RWPE1 (cell line): Measurements from ENCODE around the gene CELF4.
A peak's percentile ranks its signal among the peaks of the same experiment; 100 is the strongest.

ENCODE experiments used
- CTCF ChIA-PET: fragments of 350-600 bp; sonication (Branson Sonifier 250); formaldehyde crosslinking; extraction: SDS; loops from one replicate; lab custom pipeline; 2021; lab: Yijun Ruan, JAX
- POLR2A ChIA-PET: fragments of 400-600 bp; formaldehyde crosslinking; extraction: SDS; loops from one replicate; lab custom pipeline; 2020; ENCODE audit warnings: antibody characterized with exemption; ENCODE audit not compliant: low non-redundant PET; lab: Yijun Ruan, JAX
- DNase-seq: peaks from one replicate; pipeline ENCODE4 v3.0.0; 2012; ENCODE audit warnings: low spot score
- H3K27ac ChIP-seq: fragments of 450-650 bp; 2 replicates; pipeline ENCODE4 v1.5.1; 2017
- CTCF ChIP-seq: fragments of 450-650 bp; conservative IDR thresholded peaks from 2 replicates; pipeline ENCODE4 v1.5.1; 2017; ENCODE audit warnings: low read depth, mild to moderate bottlenecking

The CELF4 gene

GRCh38 chr18:37412333-37412732, 153.3 kb downstream of the CELF4 start:
- no peak for DNase-seq
- ChIA-PET POLR2A (no interaction called here), CTCF (no interaction called here)
- no peak for TF ChIP-seq CTCF
- H3K27ac ChIP-seq: no peak overlapping the region

GRCh38 chr18:37409878-37410277, 155.7 kb downstream of the CELF4 start:
- ChIA-PET CTCF (no interaction called here), POLR2A (no interaction called here)

GRCh38 chr18:37408676-37409265, 156.8 kb downstream of the CELF4 start:
- no peak overlapping the region for H3K27ac ChIP-seq
- DNase-seq: no peak
- ChIA-PET POLR2A (no interaction called here), CTCF (no interaction called here)
- no peak for TF ChIP-seq CTCF

More at GRCh38 chr18:37409878-37410277, 155.7 kb downstream of the CELF4 start:
- H3K27ac ChIP-seq: peak overlapping the region; percentile 35
- DNase-seq: no peak
- TF ChIP-seq CTCF: no peak

GRCh38 chr18:37407571-37407970, 158.0 kb downstream of the CELF4 start:
- no peak for DNase-seq
- ChIA-PET CTCF (interaction anchor here (0.7 kb wide), 1 partner anchor 83 kb away, joined by 9 read pairs; no protein-coding TSS in a partner anchor), POLR2A (no interaction called here)
- no peak for TF ChIP-seq CTCF
- no peak overlapping the region for H3K27ac ChIP-seq

GRCh38 chr18:37405772-37406171, 159.8 kb downstream of the CELF4 start:
- ChIA-PET POLR2A (no interaction called here), CTCF (no interaction called here)
- DNase-seq: no peak
- no peak for TF ChIP-seq CTCF
- no peak overlapping the region for H3K27ac ChIP-seq

GRCh38 chr18:37405229-37405628, 160.4 kb downstream of the CELF4 start:
- POLR2A ChIA-PET: no interaction called here
- CTCF ChIA-PET: interaction anchor here (0.6 kb wide), 1 partner anchor 560 kb away, joined by 3 read pairs; no protein-coding TSS in a partner anchor

More at GRCh38 chr18:37405229-37405628, 160.4 kb downstream of the CELF4 start:
- DNase-seq: no peak
- H3K27ac ChIP-seq: no peak overlapping the region
- no peak for TF ChIP-seq CTCF
